DOHH2 (cell line): ENCODE data around the gene UNC13B.

ENCODE experiments used
- EZH2phosphoT487 ChIP-seq: fragments of 200-600 bp; sonication (generic); IDR thresholded peaks from 2 replicates; pipeline ENCODE4 v1.6.1; 2017; ENCODE audit warnings: borderline replicate concordance, mild to moderate bottlenecking, antibody characterized with exemption, low read length, moderate library complexity, mixed read lengths
- TF ChIP-seq, protein P1 (sequence below): fragments of 200-600 bp; sonication (generic); IDR thresholded peaks from one replicate; pipeline ENCODE4 v1.5.1; 2014; ENCODE audit warnings: antibody characterized with exemption, mild to moderate bottlenecking, low read depth, low read length; ENCODE audit not compliant: poor library complexity, severe bottlenecking

DNA sequence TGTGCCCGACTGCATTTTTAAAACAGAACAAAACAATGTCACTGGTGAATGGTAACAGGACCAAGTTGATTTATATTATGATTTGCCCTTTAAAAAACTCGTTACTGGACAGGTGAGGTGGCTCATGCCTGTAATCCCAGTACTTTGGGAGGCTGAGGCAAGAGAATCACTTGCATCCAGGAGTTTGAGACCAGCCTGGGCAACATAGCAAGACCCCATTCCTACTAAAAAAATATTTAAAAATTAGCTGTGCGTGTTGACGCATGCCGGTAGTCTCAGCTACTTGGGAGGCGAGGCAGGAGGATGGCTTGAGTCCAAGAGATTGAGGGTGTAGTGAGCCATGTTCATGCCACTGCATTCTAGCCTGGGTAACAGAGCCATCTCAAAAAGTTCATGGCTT lies 7.2 kb downstream of the UNC13B start:
- TF ChIP-seq, protein P1, sequence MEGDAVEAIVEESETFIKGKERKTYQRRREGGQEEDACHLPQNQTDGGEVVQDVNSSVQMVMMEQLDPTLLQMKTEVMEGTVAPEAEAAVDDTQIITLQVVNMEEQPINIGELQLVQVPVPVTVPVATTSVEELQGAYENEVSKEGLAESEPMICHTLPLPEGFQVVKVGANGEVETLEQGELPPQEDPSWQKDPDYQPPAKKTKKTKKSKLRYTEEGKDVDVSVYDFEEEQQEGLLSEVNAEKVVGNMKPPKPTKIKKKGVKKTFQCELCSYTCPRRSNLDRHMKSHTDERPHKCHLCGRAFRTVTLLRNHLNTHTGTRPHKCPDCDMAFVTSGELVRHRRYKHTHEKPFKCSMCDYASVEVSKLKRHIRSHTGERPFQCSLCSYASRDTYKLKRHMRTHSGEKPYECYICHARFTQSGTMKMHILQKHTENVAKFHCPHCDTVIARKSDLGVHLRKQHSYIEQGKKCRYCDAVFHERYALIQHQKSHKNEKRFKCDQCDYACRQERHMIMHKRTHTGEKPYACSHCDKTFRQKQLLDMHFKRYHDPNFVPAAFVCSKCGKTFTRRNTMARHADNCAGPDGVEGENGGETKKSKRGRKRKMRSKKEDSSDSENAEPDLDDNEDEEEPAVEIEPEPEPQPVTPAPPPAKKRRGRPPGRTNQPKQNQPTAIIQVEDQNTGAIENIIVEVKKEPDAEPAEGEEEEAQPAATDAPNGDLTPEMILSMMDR, result no peak
- TF ChIP-seq EZH2phosphoT487, result no peak
